GM18526 (cell line): Measurements from ENCODE around the gene FEZF1.

Source experiments
- POLR2A ChIP-seq: IDR thresholded peaks from 3 replicates; pipeline ENCODE4 v1.6.1; 2011; ENCODE audit not compliant: insufficient read length; ENCODE audit errors: extremely low read depth

FEZF1 gene

DNA sequence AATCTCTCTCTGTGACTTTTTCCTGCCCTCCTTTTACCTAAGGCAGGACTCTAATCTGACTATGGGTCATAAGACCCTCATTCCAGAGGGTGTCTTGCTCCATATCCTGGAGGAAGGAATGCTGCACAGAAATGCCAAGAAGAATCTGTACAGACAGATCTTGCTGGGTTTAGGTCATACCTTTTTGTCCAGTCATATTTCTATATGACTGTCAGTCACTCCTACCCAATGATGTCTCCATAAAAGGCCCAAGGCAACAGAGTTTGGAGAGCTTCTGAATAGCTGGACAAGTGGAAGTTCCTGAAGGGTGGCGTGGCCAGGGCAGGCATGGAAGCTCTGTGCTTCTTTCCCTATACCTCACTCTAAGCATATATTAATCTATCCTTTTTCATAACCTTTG is 47.5 kb downstream of the FEZF1 start:
- no peak for TF ChIP-seq POLR2A

DNA sequence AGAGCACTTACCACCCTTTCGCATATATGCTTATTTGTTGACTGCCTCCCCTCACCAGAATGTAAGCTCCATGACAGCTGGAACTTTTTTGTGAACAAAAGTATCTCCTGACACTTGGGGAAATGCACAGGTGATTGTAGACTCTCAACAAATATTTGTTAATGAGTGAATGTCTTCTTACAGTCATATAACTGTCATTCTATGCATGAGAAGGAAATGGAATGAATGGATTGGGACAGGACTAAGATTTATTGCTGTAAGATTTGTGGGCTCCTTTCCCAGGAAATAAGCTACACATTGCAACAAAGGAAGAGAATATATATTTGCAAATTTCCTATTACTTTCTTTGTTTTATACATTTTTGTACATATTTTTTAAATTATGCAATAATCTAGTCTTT is 48.5 kb downstream of the FEZF1 start:
- no peak for TF ChIP-seq POLR2A

DNA sequence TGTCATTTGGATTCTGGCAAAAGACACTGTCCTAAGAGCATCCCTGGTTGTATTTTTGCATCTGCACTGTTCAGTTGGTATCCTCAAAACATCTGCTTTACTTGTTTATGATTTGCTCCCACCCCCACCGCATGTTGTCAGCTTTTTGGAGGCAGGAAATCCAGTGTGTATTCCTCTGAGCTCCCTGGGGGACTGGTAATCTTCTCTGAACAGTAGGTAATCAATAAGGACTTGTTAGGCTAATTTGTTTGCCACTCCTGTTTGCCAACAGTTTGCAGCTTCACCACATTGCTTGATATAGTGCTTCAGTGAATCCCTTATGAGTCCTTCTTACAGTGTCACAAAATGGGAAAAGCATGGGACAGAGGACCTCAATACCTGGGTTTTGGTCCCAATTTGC is 49.1 kb downstream of the FEZF1 start:
- no peak for TF ChIP-seq POLR2A
